ENCODE data around the gene TNS1.

- no peak for TF ChIP-seq E2F6 (IDR thresholded peaks at IDR 0.05; ENCODE audit: borderline replicate concordance in 1 of 2, extremely low read depth in 1 of 2, insufficient read depth in 1 of 2, insufficient read length in 1 of 2, low read depth in 1 of 2, low read length in 1 of 2, poor library complexity in 1 of 2, severe bottlenecking in 1 of 2)
- no peak for TF ChIP-seq ZFP36 (IDR thresholded peaks at IDR 0.05; ENCODE audit: low read depth, low read length, partially characterized antibody)
- no peak for TF ChIP-seq HSF4 (CRISPR knock-in tag; IDR thresholded peaks at IDR 0.05; ENCODE audit: borderline replicate concordance)
- no peak for TF ChIP-seq RAD21 (CRISPR knock-in tag; conservative IDR thresholded peaks at IDR 0.05 in 1 of 2, IDR thresholded peaks at IDR 0.05 in 1 of 2)
- no peak for TF ChIP-seq MAFK (IDR thresholded peaks at IDR 0.05; ENCODE audit: low read length)
Measured at GRCh38 chr2:217934321-217935131, 68.3 kb downstream of the TNS1 start.

Data from K562 (cell line).